HG02943 (cell line): Measurements from ENCODE around the gene TCF4.

ENCODE experiments used
- ATAC-seq: cut with Tn5 transposase; IDR thresholded peaks from one replicate; pipeline ENCODE4 v1.9.1; 2021; ENCODE audit warnings: mild to moderate bottlenecking, low read depth, moderate library complexity; ENCODE audit not compliant: unreplicated experiment

Gene TCF4

DNA sequence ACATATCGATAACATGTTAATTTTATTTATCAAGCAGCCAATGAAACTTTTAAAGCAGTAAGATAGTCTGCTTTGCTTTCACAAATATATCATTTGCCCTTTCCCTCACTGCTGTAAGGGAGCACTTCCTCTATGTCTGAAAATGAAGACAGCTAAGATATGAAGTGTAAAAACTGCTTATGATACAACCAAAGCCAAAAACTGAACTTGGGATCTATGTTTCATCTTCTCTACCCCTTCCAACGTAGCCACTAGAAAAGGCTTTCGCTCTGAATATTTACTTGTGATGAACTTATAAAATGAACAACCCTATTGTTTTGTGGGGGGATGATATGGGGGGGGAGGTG lies 140.3 kb downstream of the TCF4 start:
- no peak for ATAC-seq

DNA sequence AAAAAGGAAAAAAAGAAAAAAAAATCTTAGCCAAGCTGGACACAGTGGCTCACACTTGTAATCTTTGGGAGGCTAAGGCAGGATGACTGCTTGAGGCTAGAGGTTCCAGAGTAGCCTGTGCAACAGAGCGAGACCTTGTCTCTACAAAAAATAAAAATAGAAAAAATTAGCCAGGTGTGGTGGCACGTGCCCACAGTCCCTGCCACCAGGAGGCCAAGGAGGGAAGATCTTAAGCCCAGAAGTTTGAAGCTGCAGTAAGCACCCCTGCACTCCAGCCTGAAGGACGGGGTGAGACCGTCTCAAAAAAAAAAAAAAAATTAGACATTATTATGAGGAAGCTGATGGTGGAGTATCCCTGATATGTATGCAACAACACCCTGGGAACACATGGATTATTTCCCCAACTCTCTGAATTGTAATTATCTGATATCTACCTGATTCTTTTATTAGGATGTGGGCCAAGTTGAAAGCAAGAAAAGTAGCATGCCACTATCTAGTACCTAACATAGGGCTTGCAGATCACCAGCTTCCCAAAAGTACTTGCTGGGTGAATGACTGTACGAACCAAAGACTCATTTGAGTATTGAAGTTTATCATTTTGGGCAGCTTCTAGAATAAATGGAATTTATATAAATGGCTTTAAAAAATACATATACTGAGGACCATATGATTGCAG lies 140.9 kb downstream of the TCF4 start:
- no peak for ATAC-seq

DNA sequence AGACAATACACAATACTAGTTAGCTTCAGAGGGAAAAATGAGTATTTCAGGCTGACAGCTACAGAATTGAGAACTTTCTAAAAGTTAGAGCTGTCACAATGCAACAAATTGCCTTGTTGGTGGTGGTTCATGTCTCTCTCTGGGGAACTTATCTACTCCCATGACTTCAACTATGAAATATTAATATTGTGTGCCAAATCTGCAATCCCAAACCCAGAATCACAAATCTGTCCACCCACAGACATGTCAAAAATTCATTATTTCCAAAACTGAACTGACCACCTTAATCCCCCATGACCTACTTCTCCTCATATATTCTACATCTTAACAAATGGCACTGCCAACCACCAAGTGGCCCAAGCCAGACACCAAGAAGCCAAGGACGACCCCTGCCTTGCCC lies 143.5 kb downstream of the TCF4 start:
- ATAC-seq: no peak

DNA sequence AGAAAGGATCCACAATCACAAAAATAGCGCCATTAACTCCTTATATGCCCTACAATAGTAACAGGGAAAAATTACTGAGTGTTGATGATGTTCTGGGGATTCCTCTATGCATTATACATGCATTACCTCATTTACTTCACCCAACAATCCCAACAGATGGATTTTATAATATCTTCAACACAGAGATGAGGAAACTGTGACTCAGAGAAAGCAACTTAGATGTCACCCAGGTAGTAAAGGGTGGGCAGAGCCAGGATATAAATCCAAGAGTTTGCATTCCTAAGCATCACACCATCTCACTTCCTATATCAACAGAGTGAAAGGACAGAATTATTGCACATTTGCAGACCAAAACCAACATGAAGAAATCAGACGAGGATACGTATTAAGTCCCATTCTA lies 144.2 kb downstream of the TCF4 start:
- no peak for ATAC-seq

DNA sequence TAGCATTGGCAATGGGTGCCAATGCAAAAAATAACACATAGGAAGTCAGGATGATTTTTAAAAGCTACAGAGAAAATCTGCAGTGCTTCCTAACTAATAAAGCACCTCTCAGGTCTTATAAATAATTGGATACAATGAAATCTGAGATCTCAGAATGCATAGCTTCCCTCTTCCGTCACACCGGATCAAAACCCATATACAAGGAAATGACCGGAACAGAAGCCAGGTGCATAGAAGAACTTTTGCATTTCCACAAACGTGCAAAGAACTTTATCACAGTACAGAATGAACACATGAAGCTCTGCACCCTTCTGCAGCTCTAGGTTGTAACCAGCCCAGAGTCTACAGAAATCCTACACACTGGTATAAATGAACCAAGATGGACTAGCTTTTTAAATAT lies 145.4 kb downstream of the TCF4 start:
- ATAC-seq: no peak

DNA sequence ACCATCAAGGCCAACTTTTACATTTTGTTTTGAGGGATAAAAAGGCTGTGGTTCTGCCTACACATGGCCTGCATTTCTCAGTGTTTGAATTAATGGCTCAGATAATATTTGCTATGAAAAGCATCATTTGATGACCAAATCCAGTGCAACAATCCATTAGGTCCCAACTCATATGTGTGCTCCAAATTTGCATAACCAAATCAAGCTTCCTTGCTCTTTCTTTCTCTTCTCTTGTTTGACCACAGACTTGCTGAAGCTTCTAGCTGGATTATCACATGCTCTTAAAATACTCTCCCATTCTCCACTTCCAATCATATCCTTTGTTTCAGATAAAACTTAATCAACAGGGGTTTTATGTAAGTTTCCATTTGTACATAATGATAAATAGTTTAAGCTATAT lies 147.0 kb downstream of the TCF4 start:
- no peak for ATAC-seq

DNA sequence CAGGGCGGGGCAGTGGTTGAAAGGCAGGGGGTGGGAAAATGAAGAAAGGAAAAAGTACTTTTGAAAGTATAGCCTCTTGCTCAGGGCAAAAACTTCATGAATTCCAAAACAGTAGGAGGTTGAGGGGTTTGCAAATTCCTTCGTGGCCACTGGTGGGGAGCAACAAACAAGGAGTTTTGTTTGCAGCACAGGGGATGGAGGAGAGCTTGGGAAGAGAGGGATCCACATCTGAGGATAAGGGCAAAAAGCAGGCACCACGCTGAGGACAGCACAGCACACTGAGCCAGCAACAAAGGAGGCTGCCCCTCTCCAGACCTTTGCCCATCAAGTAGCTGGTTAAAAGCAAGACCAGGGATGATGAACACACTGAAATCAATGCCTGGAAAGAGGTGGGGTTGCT lies 148.9 kb downstream of the TCF4 start:
- ATAC-seq: no peak

DNA sequence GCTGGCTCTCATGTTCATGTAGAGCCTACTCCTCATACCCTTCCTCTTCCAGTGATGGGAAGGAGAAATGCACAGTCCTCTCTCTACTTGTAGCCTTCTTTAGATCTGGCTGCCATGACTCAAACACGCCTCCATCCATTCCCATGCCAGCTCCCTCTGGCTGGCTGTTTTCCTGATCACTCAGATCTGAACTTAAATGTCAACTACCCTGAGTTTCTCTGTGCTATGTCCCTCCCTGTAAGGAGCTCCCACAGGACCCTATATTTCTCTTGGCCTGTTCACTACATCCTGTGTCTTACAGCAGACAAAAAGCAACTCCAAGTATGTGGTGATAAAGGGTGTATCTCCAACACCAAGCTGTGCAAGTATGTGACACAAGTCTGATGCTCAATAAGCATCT lies 152.4 kb downstream of the TCF4 start:
- ATAC-seq: no peak

DNA sequence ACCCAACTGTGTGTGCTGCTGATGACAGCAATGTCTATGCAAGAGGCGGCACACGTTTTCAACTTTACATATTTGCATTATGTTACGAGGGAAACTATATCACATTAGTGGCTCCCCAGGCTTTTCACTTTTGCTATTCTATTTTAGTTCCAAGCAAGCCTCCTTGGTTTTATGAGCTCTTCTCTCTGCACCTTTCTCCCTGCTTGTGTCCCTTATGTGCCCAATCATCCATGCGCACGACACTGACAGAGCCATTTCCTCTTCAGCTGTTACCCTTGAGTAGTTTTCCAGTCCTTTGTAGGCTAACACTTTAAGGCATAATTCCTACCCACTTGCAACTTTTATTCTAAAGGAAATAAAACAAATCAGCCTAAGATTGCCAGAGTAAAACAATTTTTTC lies 154.3 kb downstream of the TCF4 start:
- ATAC-seq: no peak

DNA sequence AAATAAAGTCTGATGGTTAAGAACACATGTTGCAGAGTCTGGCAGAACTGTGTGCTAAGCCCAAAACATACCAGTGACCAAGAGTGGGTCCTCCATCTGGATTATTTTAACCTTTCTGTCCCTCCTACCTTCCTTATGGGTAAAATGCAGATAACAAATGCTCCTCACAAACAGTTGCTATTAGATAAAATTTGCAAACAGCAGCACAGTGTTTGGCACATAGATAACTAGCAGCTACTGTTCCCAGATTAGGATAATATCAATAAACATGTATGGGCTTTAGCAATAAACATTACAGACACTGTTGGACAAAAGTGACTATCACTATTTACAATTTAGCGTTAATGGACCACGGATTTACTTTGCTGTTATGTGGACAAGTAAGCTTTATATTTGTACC lies 154.9 kb downstream of the TCF4 start:
- no peak for ATAC-seq

DNA sequence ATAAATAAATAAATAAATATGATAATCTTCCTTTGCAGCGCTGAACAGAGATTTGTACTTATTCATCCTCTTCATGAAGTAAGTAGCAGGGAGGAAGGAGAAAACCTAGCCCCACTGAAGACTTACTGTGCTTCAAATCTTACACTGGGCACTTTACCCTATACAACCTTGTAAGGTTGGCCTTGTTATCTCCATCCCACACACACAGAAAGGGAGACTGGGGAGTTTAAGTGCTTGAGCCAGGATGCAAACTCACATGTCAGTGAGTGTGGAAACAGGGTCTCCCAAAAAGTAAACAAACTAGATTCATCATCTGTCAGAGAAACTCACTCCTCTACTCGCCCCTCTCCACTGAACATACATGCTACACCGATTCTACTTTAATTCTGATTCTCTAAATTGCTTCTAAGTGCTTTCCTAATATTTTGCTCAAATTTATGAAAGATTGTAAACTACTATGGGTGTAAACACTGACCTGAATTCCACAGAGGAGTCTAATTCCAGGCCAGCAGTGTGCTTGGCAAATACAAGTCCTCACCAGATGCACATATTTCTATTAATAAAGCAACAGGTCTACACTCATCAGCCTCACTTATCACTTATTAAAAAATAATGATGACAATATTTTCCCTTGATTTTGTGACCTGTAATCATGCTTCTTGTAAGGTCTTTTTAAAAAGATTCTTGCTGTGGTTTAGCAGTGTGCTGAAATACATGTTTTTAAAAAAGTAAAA lies 155.5 kb downstream of the TCF4 start:
- no peak for ATAC-seq

DNA sequence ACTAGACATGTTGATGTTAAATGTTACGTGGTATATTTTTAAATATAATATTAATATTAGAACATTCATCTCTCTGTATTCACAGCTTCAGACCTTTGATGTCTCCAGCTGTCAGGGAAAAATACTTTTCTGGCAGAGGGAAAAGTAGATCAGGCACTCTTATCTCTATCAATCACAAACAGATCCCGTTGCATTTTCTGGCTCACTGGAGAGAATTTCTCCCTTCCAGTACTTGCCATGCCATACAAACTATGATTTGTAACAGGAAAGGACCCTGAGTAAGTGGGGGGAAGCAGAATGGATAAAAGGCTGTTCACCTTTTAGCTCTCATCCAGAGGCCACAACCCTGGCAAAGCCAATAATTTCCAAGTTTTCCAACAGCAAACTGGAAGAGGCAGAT lies 158.0 kb downstream of the TCF4 start:
- no peak for ATAC-seq

DNA sequence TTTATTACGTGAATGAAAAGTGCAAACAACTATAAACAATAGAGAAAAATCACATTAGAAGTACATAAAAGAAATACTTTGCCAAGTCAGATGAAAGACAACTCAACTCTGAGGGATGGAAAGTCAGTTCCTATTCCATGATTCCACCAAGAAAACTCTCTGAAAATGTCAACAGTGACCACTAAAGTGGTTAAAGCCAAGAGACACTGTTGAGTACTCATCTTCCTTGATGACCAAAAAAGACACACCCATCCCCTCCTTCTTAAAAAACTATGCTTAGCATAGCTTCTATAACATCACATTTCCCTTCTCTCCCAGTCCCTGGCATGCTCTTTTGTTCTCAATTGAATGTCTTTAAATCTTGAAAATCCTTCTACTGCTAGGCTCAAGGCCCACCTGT lies 160.0 kb downstream of the TCF4 start:
- no peak for ATAC-seq

DNA sequence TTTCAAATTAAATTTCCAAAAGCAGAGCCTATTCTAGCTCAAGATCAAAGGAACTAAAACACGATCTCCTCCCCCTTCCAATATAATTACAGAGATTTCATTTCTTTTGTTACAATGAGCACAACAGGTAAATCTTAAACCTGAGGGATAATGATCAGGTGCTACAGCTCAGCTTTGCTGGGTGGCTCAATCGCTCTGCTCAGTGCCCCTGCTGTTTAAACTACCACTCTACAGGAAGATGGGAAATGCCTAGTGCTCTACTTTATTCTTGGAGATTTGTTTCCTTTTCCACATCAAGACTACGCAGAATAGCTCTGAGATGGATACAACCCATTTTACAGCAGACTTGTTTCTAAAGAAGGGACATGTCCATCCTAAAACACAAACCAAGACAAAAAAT lies 162.3 kb downstream of the TCF4 start:
- no peak for ATAC-seq

DNA sequence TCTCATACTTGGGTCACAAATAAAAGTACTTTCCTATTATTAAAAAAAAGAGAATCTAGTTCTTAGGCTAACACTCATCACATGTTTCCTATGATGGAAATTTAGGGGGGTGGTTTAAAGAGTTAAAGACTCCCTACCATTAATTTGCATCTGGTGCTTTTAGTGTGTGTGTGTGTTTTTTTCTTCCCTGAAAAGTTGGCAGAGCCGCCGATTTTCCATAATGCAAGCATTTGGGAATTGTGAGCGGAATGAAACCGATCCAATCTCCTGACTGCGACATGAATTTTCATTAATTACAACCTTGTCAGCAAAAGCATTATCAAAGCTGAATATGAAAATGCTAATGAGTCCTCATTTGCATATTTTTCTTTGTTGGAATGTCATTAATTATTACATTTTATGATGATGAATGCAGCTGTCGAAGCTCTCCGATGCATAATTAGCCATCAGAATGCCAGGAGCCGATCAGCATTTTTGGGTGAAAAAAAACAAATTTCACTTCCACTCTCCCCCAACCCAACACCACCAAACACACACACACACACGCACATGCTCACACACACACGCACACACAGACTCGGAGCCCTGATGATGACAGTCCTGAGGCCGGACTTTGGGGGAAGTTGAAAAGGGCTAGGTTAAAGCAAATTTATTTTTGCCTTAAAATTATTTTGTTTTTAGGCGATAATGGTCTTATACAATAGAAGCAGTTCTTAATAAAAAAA lies 165.4 kb downstream of the TCF4 start:
- ATAC-seq: no peak

DNA sequence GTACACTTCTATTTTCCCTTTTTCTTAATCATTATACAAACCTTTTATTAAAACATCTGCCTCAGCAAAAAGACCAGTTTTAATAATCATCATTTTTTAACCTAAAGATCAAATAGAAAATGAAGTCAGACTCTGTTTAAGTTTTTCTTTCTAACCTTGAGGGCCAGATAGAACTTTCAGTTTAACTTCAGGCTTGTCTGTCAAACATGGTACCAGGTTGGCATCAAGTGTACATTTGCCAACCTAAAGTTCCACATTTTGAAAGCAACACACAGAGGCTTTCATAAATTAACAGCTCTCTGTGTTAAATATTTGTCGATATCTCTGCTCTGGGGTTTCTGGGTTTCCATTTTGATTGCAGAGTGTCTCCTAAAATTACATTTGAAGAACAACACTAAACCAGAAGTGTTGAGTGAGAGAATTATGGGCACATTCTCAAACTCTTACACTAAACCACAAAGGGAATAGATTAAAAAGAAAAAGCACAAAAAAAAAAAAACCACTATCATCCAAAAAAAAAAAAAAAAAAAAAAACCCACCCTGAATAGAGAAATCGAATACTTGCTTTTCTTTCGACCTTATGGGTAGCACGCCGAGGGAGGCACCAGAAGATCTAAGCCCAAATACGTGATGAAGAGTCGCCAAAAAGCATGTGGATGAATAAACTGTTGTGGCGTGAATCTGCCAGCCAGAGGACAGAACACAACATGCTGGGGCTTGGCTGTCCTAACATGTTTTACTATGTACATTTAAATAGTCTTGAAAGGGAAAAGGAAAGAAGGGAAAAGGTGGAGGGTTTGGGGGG lies 166.2 kb downstream of the TCF4 start:
- no peak for ATAC-seq

DNA sequence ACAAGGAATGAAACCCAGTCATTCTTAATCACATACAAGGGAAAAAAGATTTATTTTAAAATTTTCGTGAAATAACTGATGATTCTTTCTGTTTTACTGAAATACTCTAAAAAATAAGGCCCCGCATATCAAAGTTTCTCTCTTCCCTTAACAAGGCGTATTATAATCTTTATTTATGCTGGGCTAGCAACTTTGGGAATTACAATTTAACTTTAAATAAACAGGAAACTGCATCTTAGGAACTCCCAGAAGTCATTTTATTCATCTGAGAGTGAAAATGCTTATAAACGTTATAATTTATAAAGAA lies 166.7 kb downstream of the TCF4 start:
- ATAC-seq: no peak

DNA sequence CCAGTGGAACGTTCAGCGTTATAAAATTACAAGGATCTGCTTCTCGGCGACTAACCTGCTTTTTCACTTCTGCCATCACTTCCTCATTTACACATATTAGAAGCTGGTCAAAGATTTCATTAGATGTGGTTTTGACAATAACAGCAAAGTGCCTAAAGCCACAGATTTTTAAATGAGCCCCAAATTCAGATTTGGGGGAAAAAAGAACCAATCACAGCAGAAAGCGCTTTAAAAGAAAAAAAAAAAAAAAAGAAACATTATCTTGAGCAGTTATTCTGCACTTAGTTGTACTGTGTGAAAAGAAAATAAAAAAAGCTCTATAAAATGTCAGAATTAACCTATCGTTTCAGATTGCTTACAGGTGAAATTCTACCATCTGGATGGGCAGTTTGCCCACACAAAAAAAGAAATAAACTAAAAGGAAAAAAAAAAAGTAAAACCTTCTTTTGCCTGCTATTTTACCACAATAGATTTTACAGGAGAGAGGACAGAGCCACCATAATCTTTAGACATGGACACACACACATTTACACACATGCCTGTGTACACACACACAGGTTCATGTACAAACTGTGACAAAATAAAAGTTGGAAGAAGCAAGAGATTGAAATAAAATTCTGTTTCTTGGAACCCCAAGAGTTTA lies 167.2 kb downstream of the TCF4 start:
- no peak for ATAC-seq

DNA sequence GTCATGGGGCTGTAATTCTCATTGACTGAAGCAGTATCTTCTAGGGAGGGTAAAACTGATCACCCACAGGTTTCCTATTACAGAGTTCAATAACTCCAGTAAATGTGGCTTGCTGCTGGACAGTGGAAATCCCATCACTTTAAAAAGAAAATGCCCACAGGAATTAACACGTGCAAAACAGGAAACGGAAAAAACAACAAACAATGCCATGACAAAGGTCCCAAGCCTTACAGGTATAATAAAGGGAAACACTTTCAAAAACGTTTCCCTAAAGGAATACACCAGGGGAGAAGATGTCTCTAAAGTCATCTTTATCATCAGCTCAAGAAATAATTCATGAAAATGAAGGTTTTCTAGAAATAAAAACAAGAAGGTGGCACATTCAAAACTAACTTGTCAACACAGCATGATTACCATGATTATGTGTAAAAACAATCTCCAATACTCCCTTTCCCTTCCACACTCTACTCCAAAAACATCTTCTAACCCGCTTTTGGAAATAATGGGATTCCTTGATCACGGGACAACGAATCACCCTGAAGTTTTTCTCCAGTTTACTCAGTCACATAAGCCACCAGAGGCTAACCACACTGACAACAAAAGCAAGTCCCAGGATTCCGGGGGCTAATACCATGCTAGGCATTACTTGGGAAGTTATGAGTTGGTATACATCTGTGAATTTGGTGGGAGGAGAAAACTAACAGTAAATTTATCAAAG lies 167.9 kb downstream of the TCF4 start:
- no peak for ATAC-seq
